MM.1S (cell line): ENCODE data around the gene AHCTF1.

ENCODE experiments used
- DNase-seq: peaks from one replicate; pipeline ENCODE4 v3.0.0-alpha.2; 2015
- H2AFZ ChIP-seq: fragments of 300-600 bp; sonication (generic); 2 replicates; pipeline ENCODE4 v1.6.0; 2016; ENCODE audit warnings: antibody characterized with exemption, low read length
- H3F3A ChIP-seq: fragments of 300-600 bp; sonication (generic); 2 replicates; pipeline ENCODE4 v1.6.1; 2016; ENCODE audit warnings: mild to moderate bottlenecking, antibody characterized with exemption, low read length, moderate library complexity, mixed read lengths; ENCODE audit not compliant: insufficient read depth
- H3K27ac ChIP-seq: fragments of 300-600 bp; sonication (generic); 2 replicates; pipeline ENCODE4 v1.5.1; 2016; ENCODE audit warnings: mild to moderate bottlenecking, low read length
- H3K27me3 ChIP-seq: fragments of 300-600 bp; sonication (generic); replicated peaks from 2 replicates; pipeline ENCODE4 v1.6.0; 2016; ENCODE audit warnings: low read length; ENCODE audit not compliant: insufficient read depth
- H3K36me3 ChIP-seq: fragments of 300-600 bp; sonication (generic); replicated peaks from 2 replicates; pipeline ENCODE4 v1.6.1; 2016; ENCODE audit warnings: mild to moderate bottlenecking, low read length, mixed read lengths; ENCODE audit not compliant: insufficient read depth
- H3K4me1 ChIP-seq: fragments of 300-600 bp; sonication (generic); 2 replicates; pipeline ENCODE4 v1.6.1; 2016; ENCODE audit warnings: low read length, mixed read lengths
- H3K4me2 ChIP-seq: fragments of 300-600 bp; sonication (generic); 2 replicates; pipeline ENCODE4 v1.6.0; 2016; ENCODE audit warnings: low read depth, low read length
- H3K4me3 ChIP-seq: fragments of 300-600 bp; sonication (generic); 2 replicates; pipeline ENCODE4 v1.5.1; 2016; ENCODE audit warnings: low read length, mixed read lengths
- H3K79me2 ChIP-seq: fragments of 300-600 bp; sonication (generic); 2 replicates; pipeline ENCODE4 v1.6.1; 2016; ENCODE audit warnings: mixed run types, low read length, mixed read lengths
- H3K9ac ChIP-seq: fragments of 300-600 bp; sonication (generic); 2 replicates; pipeline ENCODE4 v1.6.1; 2016; ENCODE audit warnings: low read length, mixed read lengths
- H3K9me2 ChIP-seq: fragments of 300-600 bp; sonication (generic); replicated peaks from 2 replicates; pipeline ENCODE4 v1.6.1; 2016; ENCODE audit warnings: mild to moderate bottlenecking, low read length, mixed read lengths; ENCODE audit not compliant: insufficient read depth
- H3K9me3 ChIP-seq: fragments of 300-600 bp; sonication (generic); replicated peaks from 2 replicates; pipeline ENCODE4 v1.6.1; 2016; ENCODE audit warnings: mild to moderate bottlenecking, low read length, mixed read lengths; ENCODE audit not compliant: insufficient read depth
- H4K20me1 ChIP-seq: fragments of 300-600 bp; sonication (generic); 2 replicates; pipeline ENCODE4 v1.6.1; 2016; ENCODE audit warnings: mild to moderate bottlenecking, low read length, moderate library complexity, mixed read lengths; ENCODE audit not compliant: insufficient read depth
- CTCF ChIP-seq: fragments of 300-600 bp; sonication (generic); IDR thresholded peaks from 2 replicates; pipeline ENCODE4 v1.5.1; 2016; ENCODE audit warnings: antibody characterized with exemption, low read length, mixed read lengths
- EZH2 ChIP-seq: fragments of 300-600 bp; sonication (generic); optimal IDR thresholded peaks from 2 replicates; pipeline ENCODE3; 2017; ENCODE audit warnings: low read depth, mild to moderate bottlenecking, antibody characterized with exemption, low read length, mixed read lengths
- EZH2phosphoT487 ChIP-seq: fragments of 300-600 bp; sonication (generic); IDR thresholded peaks from 2 replicates; pipeline ENCODE4 v1.6.1; 2018; ENCODE audit warnings: antibody characterized with exemption, low read length

The AHCTF1 gene

GRCh38 chr1:246907472-246907871 lies 24.3 kb downstream of the AHCTF1 start:
- H3K36me3 ChIP-seq = peaks cover 20% of the 10 kb centered on the region
- peak; percentile 51 for TF ChIP-seq CTCF
- TF ChIP-seq EZH2phosphoT487 = no peak
- no peak overlapping the region for H3K9ac ChIP-seq
- H3F3A ChIP-seq = no peaks in the 10 kb centered on the region
- H3K4me1 ChIP-seq = no peaks in the 10 kb centered on the region
- H3K4me2 ChIP-seq = no peak overlapping the region
- H3K9me3 ChIP-seq = no peaks in the 10 kb centered on the region
- H4K20me1 ChIP-seq = no peaks in the 10 kb centered on the region
- peak; percentile 59 for DNase-seq
- H3K4me3 ChIP-seq = no peak overlapping the region
- no peaks in the 10 kb centered on the region for H3K9me2 ChIP-seq
- H3K27me3 ChIP-seq = no peaks in the 10 kb centered on the region
- H2AFZ ChIP-seq = no peak overlapping the region
- peaks cover 53% of the 10 kb centered on the region for H3K79me2 ChIP-seq
- H3K27ac ChIP-seq = no peak overlapping the region

- Histone ChIP-seq H3K9me3 (no peaks in the 10 kb centered on the region), H2AFZ (no peak overlapping the region), H3K4me1 (no peaks in the 10 kb centered on the region), H3K9ac (no peak overlapping the region), H3K4me2 (no peak overlapping the region), H3F3A (no peaks in the 10 kb centered on the region), H4K20me1 (no peaks in the 10 kb centered on the region), H3K4me3 (no peak overlapping the region), H3K79me2 (peaks cover 55% of the 10 kb centered on the region), H3K27ac (no peak overlapping the region), H3K27me3 (no peaks in the 10 kb centered on the region), H3K9me2 (no peaks in the 10 kb centered on the region), H3K36me3 (peaks cover 25% of the 10 kb centered on the region)
- DNase-seq = no peak
- TF ChIP-seq EZH2 (no peak), EZH2phosphoT487 (no peak), CTCF (no peak)
Measured at GRCh38 chr1:246906833-246907232, 24.9 kb downstream of the AHCTF1 start.

GRCh38 chr1:246901874-246902273 lies 29.9 kb downstream of the AHCTF1 start:
- H3K79me2 ChIP-seq = peaks cover 27% of the 10 kb centered on the region
- H3K4me3 ChIP-seq = no peak overlapping the region
- H3K9ac ChIP-seq = no peak overlapping the region
- no peak overlapping the region for H2AFZ ChIP-seq
- H3K36me3 ChIP-seq = peaks cover 24% of the 10 kb centered on the region
- H3K9me3 ChIP-seq = no peaks in the 10 kb centered on the region
- no peaks in the 10 kb centered on the region for H3K4me1 ChIP-seq
- no peaks in the 10 kb centered on the region for H3F3A ChIP-seq
- H3K27ac ChIP-seq = no peak overlapping the region
- no peaks in the 10 kb centered on the region for H3K27me3 ChIP-seq
- no peaks in the 10 kb centered on the region for H4K20me1 ChIP-seq
- H3K4me2 ChIP-seq = no peak overlapping the region
- no peak for DNase-seq
- no peak for TF ChIP-seq EZH2
- no peak for TF ChIP-seq CTCF
- no peak for TF ChIP-seq EZH2phosphoT487
- no peaks in the 10 kb centered on the region for H3K9me2 ChIP-seq
